Measurements from ENCODE around the gene ERVFRD-1. TPM values are rescaled to one million over a fixed set of nuclear protein-coding genes. Genes with fewer than 3 reads are reported as not detected.

The ERVFRD-1 gene
- total RNA-seq, 1 experiment from 2014 or later: not detected

- TF ChIP-seq, protein P1, sequence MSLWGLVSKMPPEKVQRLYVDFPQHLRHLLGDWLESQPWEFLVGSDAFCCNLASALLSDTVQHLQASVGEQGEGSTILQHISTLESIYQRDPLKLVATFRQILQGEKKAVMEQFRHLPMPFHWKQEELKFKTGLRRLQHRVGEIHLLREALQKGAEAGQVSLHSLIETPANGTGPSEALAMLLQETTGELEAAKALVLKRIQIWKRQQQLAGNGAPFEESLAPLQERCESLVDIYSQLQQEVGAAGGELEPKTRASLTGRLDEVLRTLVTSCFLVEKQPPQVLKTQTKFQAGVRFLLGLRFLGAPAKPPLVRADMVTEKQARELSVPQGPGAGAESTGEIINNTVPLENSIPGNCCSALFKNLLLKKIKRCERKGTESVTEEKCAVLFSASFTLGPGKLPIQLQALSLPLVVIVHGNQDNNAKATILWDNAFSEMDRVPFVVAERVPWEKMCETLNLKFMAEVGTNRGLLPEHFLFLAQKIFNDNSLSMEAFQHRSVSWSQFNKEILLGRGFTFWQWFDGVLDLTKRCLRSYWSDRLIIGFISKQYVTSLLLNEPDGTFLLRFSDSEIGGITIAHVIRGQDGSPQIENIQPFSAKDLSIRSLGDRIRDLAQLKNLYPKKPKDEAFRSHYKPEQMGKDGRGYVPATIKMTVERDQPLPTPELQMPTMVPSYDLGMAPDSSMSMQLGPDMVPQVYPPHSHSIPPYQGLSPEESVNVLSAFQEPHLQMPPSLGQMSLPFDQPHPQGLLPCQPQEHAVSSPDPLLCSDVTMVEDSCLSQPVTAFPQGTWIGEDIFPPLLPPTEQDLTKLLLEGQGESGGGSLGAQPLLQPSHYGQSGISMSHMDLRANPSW (CRISPR knock-in tag; conservative IDR thresholded peaks at IDR 0.05; ENCODE audit: low read depth): no peak
- TF ChIP-seq IRF1 (CRISPR knock-in tag; IDR thresholded peaks at IDR 0.05): no peak
- TF ChIP-seq OVOL2 (CRISPR knock-in tag; IDR thresholded peaks at IDR 0.05; ENCODE audit: borderline replicate concordance): no peak
- TF ChIP-seq RORB (CRISPR knock-in tag; IDR thresholded peaks at IDR 0.05): no peak
- TF ChIP-seq, protein P2, sequence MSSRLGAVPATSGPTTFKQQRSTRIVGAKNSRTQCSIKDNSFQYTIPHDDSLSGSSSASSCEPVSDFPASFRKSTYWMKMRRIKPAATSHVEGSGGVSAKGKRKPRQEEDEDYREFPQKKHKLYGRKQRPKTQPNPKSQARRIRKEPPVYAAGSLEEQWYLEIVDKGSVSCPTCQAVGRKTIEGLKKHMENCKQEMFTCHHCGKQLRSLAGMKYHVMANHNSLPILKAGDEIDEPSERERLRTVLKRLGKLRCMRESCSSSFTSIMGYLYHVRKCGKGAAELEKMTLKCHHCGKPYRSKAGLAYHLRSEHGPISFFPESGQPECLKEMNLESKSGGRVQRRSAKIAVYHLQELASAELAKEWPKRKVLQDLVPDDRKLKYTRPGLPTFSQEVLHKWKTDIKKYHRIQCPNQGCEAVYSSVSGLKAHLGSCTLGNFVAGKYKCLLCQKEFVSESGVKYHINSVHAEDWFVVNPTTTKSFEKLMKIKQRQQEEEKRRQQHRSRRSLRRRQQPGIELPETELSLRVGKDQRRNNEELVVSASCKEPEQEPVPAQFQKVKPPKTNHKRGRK (CRISPR knock-in tag; IDR thresholded peaks at IDR 0.05; ENCODE audit: borderline replicate concordance): no peak
Measured at GRCh38 chr6:11064836-11065235, 46.7 kb downstream of the ERVFRD-1 start (continued).

- ATAC-seq (no peak), DNase-seq (ENCODE audit: low spot score) (no peak)
- H3K4me3 Mint-ChIP-seq: no peak overlapping the region
- POLR2A ChIA-PET: no interaction called here
- H3K27me3 Mint-ChIP-seq (ENCODE audit: low read depth): no peaks in the 10 kb centered on the region
- CTCF ChIA-PET: interaction anchor here (0.6 to 1.6 kb wide), 2 partner anchors 108 to 139 kb away, joined by 3 to 4 read pairs; no protein-coding TSS in a partner anchor
- no peaks in the 10 kb centered on the region for H3K9me3 Mint-ChIP-seq
- H3K4me1 Mint-ChIP-seq: peaks cover 4% of the 10 kb centered on the region
- H3K27ac Mint-ChIP-seq: no peak overlapping the region
- no peaks in the 10 kb centered on the region for H3K36me3 Mint-ChIP-seq
- TF ChIP-seq, protein P3, sequence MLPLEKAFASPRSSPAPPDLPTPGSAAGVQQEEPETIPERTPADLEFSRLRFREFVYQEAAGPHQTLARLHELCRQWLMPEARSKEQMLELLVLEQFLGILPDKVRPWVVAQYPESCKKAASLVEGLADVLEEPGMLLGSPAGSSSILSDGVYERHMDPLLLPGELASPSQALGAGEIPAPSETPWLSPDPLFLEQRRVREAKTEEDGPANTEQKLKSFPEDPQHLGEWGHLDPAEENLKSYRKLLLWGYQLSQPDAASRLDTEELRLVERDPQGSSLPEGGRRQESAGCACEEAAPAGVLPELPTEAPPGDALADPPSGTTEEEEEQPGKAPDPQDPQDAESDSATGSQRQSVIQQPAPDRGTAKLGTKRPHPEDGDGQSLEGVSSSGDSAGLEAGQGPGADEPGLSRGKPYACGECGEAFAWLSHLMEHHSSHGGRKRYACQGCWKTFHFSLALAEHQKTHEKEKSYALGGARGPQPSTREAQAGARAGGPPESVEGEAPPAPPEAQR (CRISPR knock-in tag; IDR thresholded peaks at IDR 0.05): no peak
- TF ChIP-seq ZNF138 (CRISPR knock-in tag; conservative IDR thresholded peaks at IDR 0.05) (no peak), HMGXB4 (CRISPR knock-in tag; IDR thresholded peaks at IDR 0.05) (no peak), ZNF121 (CRISPR knock-in tag; IDR thresholded peaks at IDR 0.05) (no peak), SOX15 (CRISPR knock-in tag; IDR thresholded peaks at IDR 0.05) (no peak), TEAD1 (CRISPR knock-in tag; IDR thresholded peaks at IDR 0.05) (no peak), TP53 (CRISPR knock-in tag; IDR thresholded peaks at IDR 0.05) (no peak), FOXP4 (CRISPR knock-in tag; IDR thresholded peaks at IDR 0.05) (no peak), ZNF671 (CRISPR knock-in tag; IDR thresholded peaks at IDR 0.05) (no peak), MYBL2 (CRISPR knock-in tag; IDR thresholded peaks at IDR 0.05) (no peak), MXD4 (CRISPR knock-in tag; IDR thresholded peaks at IDR 0.05; ENCODE audit: borderline replicate concordance) (no peak), NR2C2 (CRISPR knock-in tag; IDR thresholded peaks at IDR 0.05) (no peak), GABPB1 (CRISPR knock-in tag; IDR thresholded peaks at IDR 0.05) (no peak), NFYB (CRISPR knock-in tag; conservative IDR thresholded peaks at IDR 0.05; ENCODE audit: low read depth) (no peak)
- TF ChIP-seq, protein P4, sequence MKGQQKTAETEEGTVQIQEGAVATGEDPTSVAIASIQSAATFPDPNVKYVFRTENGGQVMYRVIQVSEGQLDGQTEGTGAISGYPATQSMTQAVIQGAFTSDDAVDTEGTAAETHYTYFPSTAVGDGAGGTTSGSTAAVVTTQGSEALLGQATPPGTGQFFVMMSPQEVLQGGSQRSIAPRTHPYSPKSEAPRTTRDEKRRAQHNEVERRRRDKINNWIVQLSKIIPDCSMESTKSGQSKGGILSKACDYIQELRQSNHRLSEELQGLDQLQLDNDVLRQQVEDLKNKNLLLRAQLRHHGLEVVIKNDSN (CRISPR knock-in tag; IDR thresholded peaks at IDR 0.05): no peak
- TF ChIP-seq, protein P5, sequence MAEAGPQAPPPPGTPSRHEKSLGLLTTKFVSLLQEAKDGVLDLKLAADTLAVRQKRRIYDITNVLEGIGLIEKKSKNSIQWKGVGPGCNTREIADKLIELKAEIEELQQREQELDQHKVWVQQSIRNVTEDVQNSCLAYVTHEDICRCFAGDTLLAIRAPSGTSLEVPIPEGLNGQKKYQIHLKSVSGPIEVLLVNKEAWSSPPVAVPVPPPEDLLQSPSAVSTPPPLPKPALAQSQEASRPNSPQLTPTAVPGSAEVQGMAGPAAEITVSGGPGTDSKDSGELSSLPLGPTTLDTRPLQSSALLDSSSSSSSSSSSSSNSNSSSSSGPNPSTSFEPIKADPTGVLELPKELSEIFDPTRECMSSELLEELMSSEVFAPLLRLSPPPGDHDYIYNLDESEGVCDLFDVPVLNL (CRISPR knock-in tag; IDR thresholded peaks at IDR 0.05; ENCODE audit: borderline replicate concordance, low read depth): no peak
- TF ChIP-seq, protein P6, sequence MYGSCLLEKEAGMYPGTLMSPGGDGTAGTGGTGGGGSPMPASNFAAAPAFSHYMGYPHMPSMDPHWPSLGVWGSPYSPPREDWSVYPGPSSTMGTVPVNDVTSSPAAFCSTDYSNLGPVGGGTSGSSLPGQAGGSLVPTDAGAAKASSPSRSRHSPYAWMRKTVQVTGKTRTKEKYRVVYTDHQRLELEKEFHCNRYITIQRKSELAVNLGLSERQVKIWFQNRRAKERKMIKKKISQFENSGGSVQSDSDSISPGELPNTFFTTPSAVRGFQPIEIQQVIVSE (CRISPR knock-in tag; IDR thresholded peaks at IDR 0.05; ENCODE audit: borderline replicate concordance): no peak
- TF ChIP-seq, protein P2 (CRISPR knock-in tag; IDR thresholded peaks at IDR 0.05; ENCODE audit: borderline replicate concordance): no peak
Measured at GRCh38 chr6:11062715-11063114, 48.8 kb downstream of the ERVFRD-1 start.

All from WTC11 (cell line).